ENCODE results near the gene ITGB6. TPM values are rescaled to one million over a fixed set of nuclear protein-coding genes. Genes with fewer than 3 reads are reported as not detected.
A peak's percentile ranks its signal among the peaks of the same experiment; 100 is the strongest.

Gene ITGB6
- total RNA-seq, 1 experiment from 2014 or later: 7.2 TPM

GRCh38 chr2:160214461-160215445 is 14.7 kb upstream of the ITGB6 start:
- DNase-seq: peak; percentile 92
- Histone ChIP-seq H3K9ac (ENCODE audit: low read length) (peak overlapping the region; percentile 1; the same call in 1 of the 2 replicates), H3K27ac (ENCODE audit: low read length) (peak overlapping the region; percentile 56), H3F3A (ENCODE audit: low read length, unreplicated experiment) (no peaks in the 10 kb centered on the region), H4K20me1 (ENCODE audit: low read length) (no peaks in the 10 kb centered on the region), H3K9me2 (replicated peaks; ENCODE audit: low read length) (no peaks in the 10 kb centered on the region), H2AFZ (ENCODE audit: low read length) (0 out of 2 replicates have a peak overlapping the region, but pooled peaks have one; percentile 8), H3K79me2 (ENCODE audit: low read length) (no peaks in the 10 kb centered on the region), H3K36me3 (ENCODE audit: low read depth, low read length) (no peaks in the 10 kb centered on the region; the same call in 1 of the 2 replicates), H3K4me2 (ENCODE audit: low read length) (peak overlapping the region; percentile 69), H3K4me1 (ENCODE audit: insufficient read depth, low read length) (peaks cover 46% of the 10 kb centered on the region), H3K4me3 (ENCODE audit: low read length) (peak overlapping the region; percentile 4; the same call in 1 of the 2 replicates), H3K9me3 (ENCODE audit: low read length) (no peaks in the 10 kb centered on the region), H3K27me3 (ENCODE audit: low read length) (no peaks in the 10 kb centered on the region)
- peak; percentile 96 for ATAC-seq
- intact Hi-C loops (cut with micrococcal nuclease): loop anchor here (1.0 kb wide), 1 partner anchor 10 kb away; no protein-coding TSS in a partner anchor
- BruUV-seq (replicated peaks): no TSS peak
- ChIA-PET POLR2A (ENCODE audit: unreplicated experiment) (interaction anchor here (0.6 kb wide), 2 partner anchors 9 to 138 kb away, joined by 3 to 4 read pairs; no protein-coding TSS in a partner anchor), CTCF (interaction anchor here (1.0 to 1.2 kb wide), 2 partner anchors 9 to 105 kb away, joined by 3 to 5 read pairs; no protein-coding TSS in a partner anchor)
- no peak for TF ChIP-seq EZH2 (IDR thresholded peaks at IDR 0.05; ENCODE audit: low read length, unreplicated experiment)
- no peak for TF ChIP-seq EZH2phosphoT487 (IDR thresholded peaks at IDR 0.05; ENCODE audit: borderline replicate concordance, low read length)
- TF ChIP-seq, protein P1, sequence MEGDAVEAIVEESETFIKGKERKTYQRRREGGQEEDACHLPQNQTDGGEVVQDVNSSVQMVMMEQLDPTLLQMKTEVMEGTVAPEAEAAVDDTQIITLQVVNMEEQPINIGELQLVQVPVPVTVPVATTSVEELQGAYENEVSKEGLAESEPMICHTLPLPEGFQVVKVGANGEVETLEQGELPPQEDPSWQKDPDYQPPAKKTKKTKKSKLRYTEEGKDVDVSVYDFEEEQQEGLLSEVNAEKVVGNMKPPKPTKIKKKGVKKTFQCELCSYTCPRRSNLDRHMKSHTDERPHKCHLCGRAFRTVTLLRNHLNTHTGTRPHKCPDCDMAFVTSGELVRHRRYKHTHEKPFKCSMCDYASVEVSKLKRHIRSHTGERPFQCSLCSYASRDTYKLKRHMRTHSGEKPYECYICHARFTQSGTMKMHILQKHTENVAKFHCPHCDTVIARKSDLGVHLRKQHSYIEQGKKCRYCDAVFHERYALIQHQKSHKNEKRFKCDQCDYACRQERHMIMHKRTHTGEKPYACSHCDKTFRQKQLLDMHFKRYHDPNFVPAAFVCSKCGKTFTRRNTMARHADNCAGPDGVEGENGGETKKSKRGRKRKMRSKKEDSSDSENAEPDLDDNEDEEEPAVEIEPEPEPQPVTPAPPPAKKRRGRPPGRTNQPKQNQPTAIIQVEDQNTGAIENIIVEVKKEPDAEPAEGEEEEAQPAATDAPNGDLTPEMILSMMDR (conservative IDR thresholded peaks at IDR 0.05; ENCODE audit: low read depth, low read length): no peak

- ChIA-PET POLR2A (ENCODE audit: unreplicated experiment) (no interaction called here), CTCF (no interaction called here)
- no peak for DNase-seq
- Histone ChIP-seq H3K9me2 (replicated peaks; ENCODE audit: low read length) (no peaks in the 10 kb centered on the region), H4K20me1 (ENCODE audit: low read length) (no peaks in the 10 kb centered on the region), H3K4me3 (ENCODE audit: low read length) (no peak overlapping the region), H3K79me2 (ENCODE audit: low read length) (no peaks in the 10 kb centered on the region), H3K9ac (ENCODE audit: low read length) (no peak overlapping the region), H3K27ac (ENCODE audit: low read length) (peak overlapping the region; percentile 56; the same call in 1 of the 2 replicates), H3K4me1 (ENCODE audit: insufficient read depth, low read length) (peaks cover 56% of the 10 kb centered on the region), H2AFZ (ENCODE audit: low read length) (no peak overlapping the region), H3K9me3 (ENCODE audit: low read length) (no peaks in the 10 kb centered on the region), H3K4me2 (ENCODE audit: low read length) (peak overlapping the region; percentile 69; the same call in 1 of the 2 replicates), H3K36me3 (ENCODE audit: low read depth, low read length) (no peaks in the 10 kb centered on the region; the same call in 1 of the 2 replicates), H3F3A (ENCODE audit: low read length, unreplicated experiment) (no peaks in the 10 kb centered on the region), H3K27me3 (ENCODE audit: low read length) (no peaks in the 10 kb centered on the region)
- BruUV-seq (replicated peaks): no TSS peak
- intact Hi-C loops (cut with micrococcal nuclease): no loop called here
- no peak for ATAC-seq
- TF ChIP-seq EZH2 (IDR thresholded peaks at IDR 0.05; ENCODE audit: low read length, unreplicated experiment) (no peak), EZH2phosphoT487 (IDR thresholded peaks at IDR 0.05; ENCODE audit: borderline replicate concordance, low read length) (no peak)
- TF ChIP-seq, protein P1 (conservative IDR thresholded peaks at IDR 0.05; ENCODE audit: low read depth, low read length): no peak
Measured at GRCh38 chr2:160213511-160213910, 13.4 kb upstream of the ITGB6 start.
